Neutrophil (primary cell): ENCODE data around the gene ATP2A3.

Experiments
- H3K27ac ChIP-seq: fragments of 200-600 bp; sonication (generic); 2 replicates; pipeline ENCODE4 v1.5.1; 2016; ENCODE audit warnings: mild to moderate bottlenecking, moderate library complexity
- H3K27me3 ChIP-seq: fragments of 200-600 bp; sonication (generic); 2 replicates; pipeline ENCODE4 v1.6.0; 2016; ENCODE audit warnings: mild to moderate bottlenecking
- H3K36me3 ChIP-seq: fragments of 200-600 bp; sonication (generic); 2 replicates; pipeline ENCODE4 v1.5.1; 2017
- H3K4me1 ChIP-seq, 2 experiments: fragments of 200-600 bp in 1 of 2; sonication (generic) in 1 of 2; 1 replicate in 1 of 2; 2 replicates in 1 of 2; pipeline versions ENCODE4 v1.5.1 to v1.6.1; 2013 to 2016; ENCODE audit warnings: low read depth in 1 of 2, low read length in 1 of 2, mild to moderate bottlenecking in 1 of 2, moderate library complexity in 1 of 2; ENCODE audit not compliant: control insufficient read depth in 1 of 2, insufficient read depth in 1 of 2
- H3K4me3 ChIP-seq, 2 experiments: fragments of 200-600 bp in 1 of 2; sonication (generic) in 1 of 2; 1 replicate in 1 of 2; 2 replicates in 1 of 2; pipeline ENCODE4 v1.5.1; 2013 to 2016; ENCODE audit warnings: low read depth in 1 of 2, low read length in 1 of 2, mild to moderate bottlenecking in 1 of 2, moderate library complexity in 1 of 2
- H3K9me3 ChIP-seq: fragments of 200-600 bp; sonication (generic); 2 replicates; pipeline ENCODE4 v1.5.1; 2016
- CTCF ChIP-seq: fragments of 200-600 bp; sonication (generic); IDR thresholded peaks from 2 replicates; pipeline ENCODE4 v1.5.1; 2016; ENCODE audit warnings: antibody characterized with exemption

Gene ATP2A3

GRCh38 chr17:3944485-3945388, 19.5 kb downstream of the ATP2A3 start:
- no peak for TF ChIP-seq CTCF
- peaks cover 100% of the 10 kb centered on the region for H3K36me3 ChIP-seq
- no peaks in the 10 kb centered on the region for H3K4me1 ChIP-seq
- H3K27me3 ChIP-seq = no peaks in the 10 kb centered on the region
- H3K27ac ChIP-seq = peak overlapping the region; percentile 35
- H3K9me3 ChIP-seq = no peaks in the 10 kb centered on the region
- no peak overlapping the region for H3K4me3 ChIP-seq

- H3K4me3 ChIP-seq = no peak overlapping the region
- TF ChIP-seq CTCF = no peak
- H3K9me3 ChIP-seq = no peaks in the 10 kb centered on the region
- no peaks in the 10 kb centered on the region for H3K4me1 ChIP-seq
- H3K27ac ChIP-seq = peak overlapping the region; percentile 35
- H3K36me3 ChIP-seq = peaks cover 99% of the 10 kb centered on the region
- no peaks in the 10 kb centered on the region for H3K27me3 ChIP-seq
These were observed 20.9 kb downstream of the ATP2A3 start for GRCh38 chr17:3943240-3943891.

- no peaks in the 10 kb centered on the region for H3K4me1 ChIP-seq
- H3K27me3 ChIP-seq = no peaks in the 10 kb centered on the region
- peaks cover 99% of the 10 kb centered on the region for H3K36me3 ChIP-seq
- no peak overlapping the region for H3K27ac ChIP-seq
- H3K4me3 ChIP-seq = no peak overlapping the region
- H3K9me3 ChIP-seq = no peaks in the 10 kb centered on the region
- no peak for TF ChIP-seq CTCF
These were observed 23.1 kb downstream of the ATP2A3 start for GRCh38 chr17:3940965-3941698.

- H3K36me3 ChIP-seq = peaks cover 99% of the 10 kb centered on the region
- no peaks in the 10 kb centered on the region for H3K9me3 ChIP-seq
- no peaks in the 10 kb centered on the region for H3K4me1 ChIP-seq
- H3K27me3 ChIP-seq = no peaks in the 10 kb centered on the region
- TF ChIP-seq CTCF = no peak
- H3K4me3 ChIP-seq = no peak overlapping the region
- no peak overlapping the region for H3K27ac ChIP-seq
These were observed 26.9 kb downstream of the ATP2A3 start for GRCh38 chr17:3937359-3937758.

GRCh38 chr17:3935825-3936355, 28.3 kb downstream of the ATP2A3 start:
- TF ChIP-seq CTCF = no peak
- no peak overlapping the region for H3K27ac ChIP-seq
- no peak overlapping the region for H3K4me3 ChIP-seq
- H3K36me3 ChIP-seq = peaks cover 98% of the 10 kb centered on the region
- H3K27me3 ChIP-seq = no peaks in the 10 kb centered on the region
- no peaks in the 10 kb centered on the region for H3K4me1 ChIP-seq
- H3K9me3 ChIP-seq = no peaks in the 10 kb centered on the region
